ENCODE measurements around the gene UGP2.

UGP2 gene

DNA sequence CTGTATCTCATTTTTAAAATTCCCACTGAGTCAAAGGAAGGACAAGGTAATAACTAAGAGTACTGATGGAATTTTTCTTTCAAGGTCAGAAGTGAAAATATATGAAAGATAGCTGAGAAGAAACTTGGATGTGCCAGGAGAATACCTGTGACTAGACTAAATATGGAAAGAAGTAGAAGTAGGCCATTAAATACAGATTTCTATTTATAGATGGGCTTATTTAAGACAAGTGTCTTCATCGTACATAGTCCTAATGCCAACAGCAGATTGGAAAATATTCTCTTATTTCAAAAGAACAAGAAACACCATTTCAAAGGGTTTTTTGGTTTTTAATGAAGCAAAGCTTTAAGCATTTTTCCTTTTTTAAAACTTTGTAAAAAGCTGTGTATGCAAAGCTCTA is 22.0 kb downstream of the UGP2 start:
- in situ Hi-C loops (cut with HindIII; ENCODE audit: low sequenced_read_pairs): no loop called here

DNA sequence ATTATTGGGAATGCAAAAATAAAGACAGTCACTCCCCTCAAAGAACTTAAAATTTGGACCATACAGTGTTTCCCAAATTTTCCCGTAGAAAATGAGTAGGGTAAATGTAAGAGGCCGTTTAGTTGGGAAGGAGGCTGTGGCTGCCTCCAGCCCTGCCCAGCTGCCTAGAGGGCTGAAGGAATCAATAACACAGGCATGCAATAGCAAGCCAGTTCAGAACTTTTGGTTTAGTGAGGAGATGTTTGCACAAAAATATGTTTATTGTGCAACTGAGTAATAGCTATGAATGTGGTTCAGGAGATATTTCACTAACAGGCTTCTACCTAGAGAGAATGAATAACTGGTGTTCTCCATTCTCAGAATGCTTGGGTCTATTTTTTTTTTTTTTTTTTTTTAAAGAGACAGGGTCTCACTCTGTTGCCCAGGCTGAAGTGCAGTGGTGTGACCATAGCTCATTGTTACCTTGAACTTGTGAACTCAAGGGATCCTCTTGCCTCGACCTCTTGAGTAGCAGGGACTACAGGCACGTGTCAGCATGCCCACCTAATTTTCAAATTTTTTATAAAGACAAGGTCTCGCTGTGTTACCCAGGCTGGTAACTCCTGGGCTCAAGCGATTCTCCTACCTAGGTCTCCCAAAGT is 23.6 kb downstream of the UGP2 start:
- in situ Hi-C loops (cut with HindIII; ENCODE audit: low sequenced_read_pairs): no loop called here

DNA sequence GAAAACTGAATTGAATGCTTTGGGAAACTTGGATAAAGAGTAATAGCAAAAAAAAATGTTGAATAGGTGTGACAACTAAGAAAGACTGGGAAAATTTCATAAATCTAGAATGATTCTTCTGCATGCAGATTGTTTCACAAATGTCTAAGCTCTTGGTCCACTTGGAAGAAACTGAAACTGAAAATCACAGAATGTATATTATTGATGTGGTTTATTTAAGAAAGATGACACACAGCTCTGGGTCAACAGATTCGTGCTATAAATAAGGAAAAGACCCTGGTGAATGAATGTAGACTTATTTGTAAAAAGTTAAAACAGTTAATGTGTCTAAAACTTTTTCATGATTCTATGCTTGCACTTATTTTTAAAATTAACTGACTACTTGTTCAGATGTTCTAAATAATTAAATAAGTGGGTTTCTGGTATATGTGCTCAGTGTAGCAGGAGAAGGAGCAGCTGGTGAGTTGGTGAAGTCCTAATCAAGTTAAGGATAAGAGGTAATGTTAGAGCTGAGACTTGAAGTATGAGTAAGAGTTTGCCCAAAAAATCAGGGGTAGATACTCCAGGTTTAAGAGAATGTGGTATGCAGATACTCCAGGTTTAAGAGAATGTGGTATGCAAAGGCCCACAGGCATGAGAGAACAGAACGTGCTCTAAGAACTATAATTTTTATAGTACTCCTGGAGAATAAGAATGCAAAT is 24.5 kb downstream of the UGP2 start:
- in situ Hi-C loops (cut with HindIII; ENCODE audit: low sequenced_read_pairs): no loop called here

DNA sequence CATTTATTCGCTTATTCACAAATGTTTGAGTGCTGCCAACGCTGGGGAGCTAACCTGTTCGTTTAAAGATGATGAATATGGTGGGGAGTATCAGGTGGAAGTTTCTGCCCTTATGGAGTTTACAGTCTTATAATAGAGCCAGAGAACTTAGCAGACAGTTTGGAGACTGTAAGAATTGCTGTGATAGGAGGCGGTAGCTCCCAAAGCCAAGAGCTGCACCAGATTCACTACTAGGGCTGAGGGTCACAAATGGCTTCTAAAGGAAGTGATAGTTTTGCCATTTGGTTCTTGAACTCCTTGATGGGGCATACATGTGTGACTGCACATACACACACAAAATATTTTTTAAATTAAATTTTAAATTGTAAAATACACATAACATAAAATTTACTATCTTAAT is 29.0 kb downstream of the UGP2 start:
- in situ Hi-C loops (cut with HindIII; ENCODE audit: low sequenced_read_pairs): loop anchor here (5.0 kb wide), 1 partner anchor 38 kb away; no protein-coding TSS in a partner anchor

DNA sequence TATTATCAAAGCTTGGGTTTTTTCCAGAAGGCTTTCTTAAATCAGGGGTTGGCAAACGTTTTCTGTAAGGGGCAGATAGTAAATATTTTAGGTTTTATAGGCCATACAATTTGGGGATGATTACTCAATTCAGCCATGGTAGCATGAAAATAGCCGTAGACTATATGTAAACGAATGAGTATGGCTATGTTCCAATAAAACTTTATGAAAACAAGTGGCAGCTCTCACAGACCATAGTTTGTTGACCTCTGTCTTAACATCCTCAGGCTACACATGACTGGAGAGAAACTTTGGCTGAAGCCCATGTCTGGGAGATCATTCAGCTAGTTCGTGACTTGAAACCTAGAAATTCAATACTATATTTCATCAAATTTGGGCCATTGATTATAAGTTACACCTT is 30.2 kb downstream of the UGP2 start:
- in situ Hi-C loops (cut with HindIII; ENCODE audit: low sequenced_read_pairs): loop anchor here (5.0 kb wide), 1 partner anchor 40 kb away; no protein-coding TSS in a partner anchor

DNA sequence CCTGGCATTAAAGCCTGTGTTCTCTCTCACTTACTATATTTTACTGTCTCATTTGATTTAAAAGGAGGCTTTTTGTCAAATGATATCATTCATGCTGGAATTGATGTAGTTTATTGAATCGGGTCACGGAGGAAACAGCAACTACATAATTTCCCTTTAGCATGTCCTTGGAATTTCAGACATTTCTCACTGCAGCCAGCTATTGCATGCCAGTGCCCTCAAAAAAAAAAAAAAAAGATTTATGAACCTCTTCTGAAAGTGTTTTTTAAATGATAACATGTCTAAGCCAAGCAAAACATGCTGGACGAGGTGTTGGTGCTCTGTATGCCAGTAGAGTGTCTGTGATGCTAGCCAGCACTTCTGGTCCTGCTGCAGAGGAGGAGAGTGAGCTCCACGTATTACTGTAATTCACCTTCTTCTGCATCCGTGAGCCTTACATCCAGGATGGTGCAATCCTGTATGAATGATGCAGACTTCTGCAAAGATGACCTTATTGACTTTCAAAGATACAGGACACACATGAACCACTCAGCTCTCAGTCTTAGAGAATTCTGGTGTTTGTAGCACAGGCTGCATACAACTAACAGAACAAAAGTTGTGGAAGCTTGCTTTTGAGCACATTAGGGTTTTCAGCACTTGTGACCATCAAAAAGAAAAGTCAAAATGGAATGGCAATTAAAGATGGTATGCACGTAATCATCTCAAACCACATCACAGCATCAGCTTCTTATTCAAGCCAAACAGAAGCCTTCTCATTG is 31.1 kb downstream of the UGP2 start:
- in situ Hi-C loops (cut with HindIII; ENCODE audit: low sequenced_read_pairs): loop anchor here (5.0 kb wide), 1 partner anchor 40 kb away; no protein-coding TSS in a partner anchor

DNA sequence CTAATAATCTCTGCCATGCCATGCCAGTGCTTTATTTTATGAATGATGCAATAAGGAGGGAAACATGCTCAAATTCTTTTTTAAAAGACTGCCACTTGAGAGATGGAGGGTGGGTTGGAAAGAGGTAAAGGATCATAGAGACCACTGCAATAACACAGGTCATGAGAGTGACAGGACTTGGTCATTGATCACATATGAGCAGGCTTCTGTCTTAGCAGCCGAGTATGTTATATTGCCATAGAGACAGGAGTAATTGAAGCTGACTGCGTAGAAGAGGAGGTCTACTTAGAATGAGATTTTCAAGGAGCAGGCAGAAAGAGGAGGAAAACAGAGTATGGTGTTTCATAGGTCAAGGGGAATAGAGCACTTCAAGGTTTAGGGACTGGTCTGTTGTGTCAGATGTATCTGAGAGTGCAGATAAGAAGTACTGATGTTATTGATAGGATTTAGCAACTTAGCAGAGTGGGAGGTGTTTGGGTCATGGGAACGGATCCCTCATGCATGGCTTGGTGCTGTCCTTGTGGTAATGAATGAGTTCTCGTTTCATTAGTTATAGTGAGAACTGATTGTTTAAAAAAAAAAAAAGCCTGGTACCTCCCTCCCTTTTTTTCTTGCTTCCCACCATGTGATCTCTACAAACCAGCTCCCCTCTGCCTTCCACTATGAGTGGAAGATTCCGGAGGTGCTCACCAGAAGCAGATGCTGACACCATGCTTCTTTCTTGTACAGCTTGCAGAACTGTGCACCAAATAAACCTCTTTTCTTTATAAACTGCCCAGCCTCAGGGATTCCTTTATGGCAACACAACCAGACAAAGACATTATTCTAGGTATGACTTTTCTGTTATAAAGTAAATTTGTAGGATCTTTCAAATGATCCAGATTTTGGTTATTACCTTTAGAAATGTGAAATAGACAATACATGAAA is 32.8 kb downstream of the UGP2 start:
- in situ Hi-C loops (cut with HindIII; ENCODE audit: low sequenced_read_pairs): loop anchor here (5.0 kb wide), 1 partner anchor 42 kb away; no protein-coding TSS in a partner anchor

DNA sequence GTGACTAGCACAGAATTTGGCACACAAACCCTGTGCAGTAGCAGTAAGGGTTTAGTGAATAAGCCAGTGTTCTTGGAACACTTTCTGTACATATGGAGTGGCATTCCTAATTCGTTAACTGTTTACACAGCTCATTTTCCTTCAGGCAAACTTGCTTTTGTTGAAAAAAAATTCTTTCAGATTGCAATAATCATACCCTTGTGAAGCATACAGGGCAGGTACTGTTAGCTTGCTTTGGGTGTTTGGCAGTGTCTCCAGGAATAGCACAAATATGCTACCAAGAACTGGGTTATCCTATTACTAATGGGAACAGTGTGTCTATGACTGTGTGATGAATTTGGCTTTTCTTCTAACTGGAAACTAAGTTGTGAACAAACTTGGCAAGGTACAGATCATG is 33.4 kb downstream of the UGP2 start:
- in situ Hi-C loops (cut with HindIII; ENCODE audit: low sequenced_read_pairs): no loop called here

DNA sequence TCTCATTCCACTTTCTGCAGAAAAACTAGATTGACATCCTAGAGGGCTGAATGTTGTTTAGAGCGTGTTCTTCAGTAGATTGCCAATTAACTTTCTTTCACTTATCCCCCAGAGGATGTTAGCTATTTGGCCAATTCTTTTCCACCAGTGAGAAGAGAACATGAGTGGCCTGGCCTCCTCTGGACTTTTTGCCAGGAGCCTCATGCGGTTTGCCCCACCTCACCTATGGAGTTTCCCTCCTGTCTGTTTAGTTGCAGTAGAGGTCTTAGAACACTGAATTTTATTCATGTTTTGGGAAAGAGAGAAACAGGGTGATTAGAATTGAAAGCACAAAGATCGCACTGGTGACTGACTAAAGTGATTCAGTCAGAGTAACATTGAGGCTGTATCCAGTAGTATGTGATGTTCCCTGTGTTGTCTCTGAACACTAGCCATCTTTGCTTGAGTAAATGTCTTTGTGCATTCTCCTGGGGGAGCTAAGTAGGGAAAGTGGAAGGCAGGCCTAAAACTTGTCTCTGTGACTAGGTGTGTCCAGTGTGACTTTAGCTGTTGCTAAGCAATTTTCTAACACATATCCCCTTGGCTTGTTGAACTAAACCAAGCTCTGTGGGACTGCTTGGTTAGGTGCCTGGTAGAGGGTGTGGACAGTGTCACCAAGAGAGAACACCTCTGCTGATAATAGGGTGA is 34.0 kb downstream of the UGP2 start:
- in situ Hi-C loops (cut with HindIII; ENCODE audit: low sequenced_read_pairs): no loop called here

DNA sequence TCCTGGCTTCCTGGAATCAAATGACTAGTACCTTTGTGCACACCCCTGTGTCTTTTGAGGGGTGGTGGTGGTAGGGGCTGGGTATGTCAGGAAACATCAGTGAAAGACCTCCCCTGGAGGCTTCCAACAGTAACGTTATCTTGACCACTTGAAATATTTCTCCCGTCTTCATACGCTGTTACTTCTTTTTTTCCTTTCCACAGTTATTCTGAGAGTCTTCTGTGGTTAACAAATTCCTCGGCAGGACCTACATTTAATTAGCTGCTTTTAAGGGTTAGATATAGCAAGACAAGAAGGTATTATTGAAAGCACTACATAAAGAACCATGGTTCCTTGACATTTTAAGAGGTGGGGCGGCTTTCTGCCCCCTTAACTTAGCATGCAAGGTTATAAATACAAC is 34.6 kb downstream of the UGP2 start:
- in situ Hi-C loops (cut with HindIII; ENCODE audit: low sequenced_read_pairs): no loop called here

DNA sequence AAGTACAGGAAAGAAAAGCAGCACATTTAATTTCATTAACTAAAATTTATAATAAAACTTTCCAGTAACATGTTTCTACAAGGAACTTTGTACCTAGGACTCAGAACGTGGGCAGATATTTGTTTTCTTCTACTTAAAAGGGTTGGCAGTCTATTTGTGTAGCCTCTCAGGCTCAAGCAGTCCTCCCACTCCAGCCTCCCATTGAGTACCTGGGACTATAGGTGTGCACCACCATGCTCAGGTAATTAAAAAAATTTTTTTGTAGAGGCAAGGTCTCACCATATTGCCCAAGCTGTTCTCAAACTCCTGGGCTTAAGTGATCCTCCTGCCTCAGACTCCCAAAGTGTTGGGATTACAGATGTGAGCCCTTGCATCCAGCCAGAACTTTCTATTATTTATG is 36.8 kb downstream of the UGP2 start:
- in situ Hi-C loops (cut with HindIII; ENCODE audit: low sequenced_read_pairs): no loop called here

DNA sequence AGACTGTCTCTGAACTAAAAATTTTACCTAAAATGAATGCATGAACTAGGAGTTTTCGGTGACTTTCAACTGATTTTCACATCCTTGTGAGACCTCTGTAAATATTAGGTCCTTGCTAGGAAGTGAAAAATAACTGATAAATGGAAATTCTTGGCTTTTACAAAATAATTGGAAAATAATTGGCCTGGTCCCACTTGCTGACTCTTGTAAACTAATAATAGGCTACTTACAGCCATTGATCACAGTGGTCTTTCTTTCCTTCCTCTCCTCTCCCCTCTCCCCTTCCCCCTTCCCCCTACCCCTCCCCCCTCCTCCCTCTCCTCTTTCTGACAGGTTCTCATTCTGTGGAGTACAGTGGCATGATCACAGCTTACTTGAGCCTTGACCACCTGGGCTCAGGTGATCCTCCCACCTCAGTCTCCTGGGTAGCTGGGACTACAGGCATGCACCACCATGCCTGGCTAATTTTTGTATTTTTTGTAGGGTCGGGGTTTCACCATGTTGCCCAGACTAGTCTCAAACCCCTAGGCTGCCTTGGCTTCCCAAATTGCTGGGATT is 38.3 kb downstream of the UGP2 start:
- in situ Hi-C loops (cut with HindIII; ENCODE audit: low sequenced_read_pairs): no loop called here

DNA sequence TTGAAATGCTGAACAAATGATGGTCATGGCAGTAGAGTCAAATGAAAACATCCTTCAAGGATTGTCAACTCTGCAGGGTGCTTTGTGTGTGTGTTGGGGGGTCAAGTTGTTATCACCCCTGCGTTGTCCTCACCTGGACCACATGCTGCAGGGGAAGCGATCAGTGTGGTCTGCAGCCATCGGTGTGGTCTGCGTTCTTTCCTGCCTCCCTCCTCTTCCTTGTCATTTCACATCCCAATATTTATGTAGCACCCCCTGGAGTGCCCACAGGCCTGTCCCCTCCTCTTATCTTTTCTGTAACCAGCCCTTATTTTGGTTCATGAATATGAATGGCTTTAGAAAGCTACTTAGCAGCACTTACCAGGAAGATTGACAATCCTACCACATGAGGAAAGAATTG is 38.9 kb downstream of the UGP2 start:
- in situ Hi-C loops (cut with HindIII; ENCODE audit: low sequenced_read_pairs): no loop called here

DNA sequence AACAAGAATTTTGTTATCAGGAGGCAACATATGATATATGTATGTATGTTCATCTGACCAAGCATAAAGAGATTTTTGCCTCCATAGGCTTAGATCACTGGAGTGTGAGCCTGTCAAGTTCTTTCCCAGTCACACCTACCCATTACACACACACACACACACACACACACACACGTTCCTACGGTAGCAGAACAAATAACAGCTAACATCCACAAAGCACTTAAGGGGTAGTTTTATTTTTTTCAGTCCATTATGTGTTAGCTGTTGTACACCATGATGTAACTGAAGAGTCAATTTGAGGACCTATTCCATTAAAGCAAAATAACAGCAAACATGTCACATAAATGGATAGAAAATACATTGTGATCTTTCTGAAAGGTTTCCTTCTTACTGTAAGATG is 39.5 kb downstream of the UGP2 start:
- in situ Hi-C loops (cut with HindIII; ENCODE audit: low sequenced_read_pairs): no loop called here

DNA sequence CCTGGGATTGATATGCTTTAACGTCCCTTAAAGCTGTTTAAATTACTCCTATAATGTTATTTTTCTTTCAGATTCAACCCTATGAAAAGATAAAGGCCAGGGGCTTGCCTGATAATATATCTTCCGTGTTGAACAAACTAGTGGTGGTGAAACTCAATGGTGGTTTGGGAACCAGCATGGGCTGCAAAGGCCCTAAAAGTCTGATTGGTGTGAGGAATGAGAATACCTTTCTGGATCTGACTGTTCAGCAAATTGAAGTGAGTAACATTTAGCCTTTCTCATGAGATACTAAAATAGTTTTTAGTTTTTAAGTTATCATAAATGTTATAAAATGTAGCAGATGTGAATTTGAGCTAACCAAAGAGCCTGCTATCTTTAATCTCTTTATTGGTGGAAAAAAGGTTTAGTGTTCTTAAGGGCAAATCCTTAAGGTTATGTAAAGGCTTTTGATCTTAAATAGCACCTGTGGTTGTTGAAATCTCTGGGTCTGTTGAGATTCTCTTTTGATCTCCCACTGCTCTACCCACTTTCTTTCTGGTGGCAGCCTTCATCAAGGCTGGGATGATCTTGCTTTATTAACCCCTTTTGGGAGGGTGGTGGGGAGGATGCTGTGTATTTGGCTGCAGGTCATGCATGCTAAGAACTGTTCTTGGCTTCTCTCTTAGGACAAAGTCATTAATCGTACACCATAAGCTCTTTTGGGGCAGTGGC is 40.9 kb downstream of the UGP2 start:
- in situ Hi-C loops (cut with HindIII; ENCODE audit: low sequenced_read_pairs): no loop called here

DNA sequence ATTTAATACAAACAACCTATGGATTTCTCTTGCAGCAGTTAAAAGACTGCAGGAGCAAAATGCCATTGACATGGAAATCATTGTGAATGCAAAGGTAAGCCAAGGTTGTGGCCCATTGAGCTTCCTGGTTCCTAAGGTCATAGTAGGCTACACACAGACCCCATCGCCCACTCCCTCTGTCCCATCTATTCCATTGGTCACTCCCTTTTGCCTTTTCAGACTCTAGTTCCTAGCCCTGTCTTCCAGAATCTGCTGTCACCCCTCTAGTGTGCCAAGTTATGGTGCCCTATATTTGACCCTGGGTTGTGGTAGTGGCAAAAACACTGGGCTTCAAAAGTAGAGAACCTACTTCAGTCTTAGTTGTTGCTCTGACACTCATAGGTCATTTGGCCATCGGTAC is 44.7 kb downstream of the UGP2 start:
- in situ Hi-C loops (cut with HindIII; ENCODE audit: low sequenced_read_pairs): no loop called here

DNA sequence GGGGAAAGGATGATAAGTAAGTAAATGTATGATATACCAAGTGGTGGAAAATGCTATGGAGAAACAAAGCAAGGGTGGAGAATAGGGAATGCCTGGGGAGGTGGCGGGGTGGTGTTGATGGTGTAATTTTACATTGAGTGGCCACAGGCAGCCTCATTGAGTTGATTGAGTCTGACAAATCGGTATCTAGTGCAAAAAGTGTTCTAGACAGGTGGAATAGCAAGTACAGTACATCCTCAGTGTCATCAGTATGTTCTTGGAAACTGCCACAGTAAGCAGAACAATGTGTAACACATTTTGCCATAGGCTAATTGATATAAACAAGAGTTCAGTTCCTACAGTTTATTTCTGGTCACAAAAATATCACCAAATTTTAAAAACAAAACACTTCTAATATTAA is 46.4 kb downstream of the UGP2 start:
- in situ Hi-C loops (cut with HindIII; ENCODE audit: low sequenced_read_pairs): no loop called here

DNA sequence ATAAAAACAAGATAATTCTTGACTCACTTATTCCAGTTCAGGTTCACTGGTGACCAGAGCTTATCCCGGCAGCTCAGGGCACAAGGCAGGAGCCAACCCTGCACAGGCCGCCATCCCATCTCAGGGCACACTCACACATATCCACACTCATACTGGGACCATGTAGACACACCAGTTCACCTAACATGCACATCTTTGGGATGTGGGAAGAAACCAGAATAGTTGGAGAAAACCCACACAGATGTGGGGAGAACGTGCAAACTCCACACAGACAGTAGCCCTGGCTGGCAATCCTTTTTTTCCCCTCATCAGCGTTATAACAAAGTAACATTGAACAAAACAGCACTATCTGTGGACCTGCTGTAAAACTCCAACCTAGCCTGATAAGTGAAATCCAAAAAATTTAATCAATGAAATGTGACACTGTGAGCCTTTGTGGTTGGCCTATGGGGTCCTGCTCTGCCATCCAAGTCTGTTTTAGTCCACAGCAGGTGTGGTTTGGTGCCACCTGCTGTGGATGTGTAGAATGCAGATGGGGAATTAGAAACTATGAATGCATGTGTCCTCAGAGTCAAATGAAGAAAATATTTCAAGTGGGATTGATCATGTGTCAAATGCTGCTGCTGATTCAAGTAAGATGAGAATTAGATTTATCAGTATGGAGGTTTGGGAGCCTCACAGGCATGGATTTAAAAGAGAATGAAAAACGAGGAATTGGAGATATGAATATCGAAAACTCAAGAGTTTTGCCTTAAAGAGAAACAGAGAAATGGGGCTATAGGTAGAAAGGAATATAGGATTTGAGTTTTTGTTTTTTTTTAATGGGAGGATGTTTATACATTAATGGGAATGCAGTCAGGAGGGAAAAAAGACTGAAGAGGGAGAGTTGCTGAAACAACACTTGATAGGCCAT is 47.0 kb downstream of the UGP2 start:
- in situ Hi-C loops (cut with HindIII; ENCODE audit: low sequenced_read_pairs): no loop called here

All from DLD1 (cell line).